ENCODE data around the gene OS9.

The OS9 gene

GRCh38 chr12:57751788-57752667 lies 58.1 kb downstream of the OS9 start, which contains the start of gene CDK4:
TSS of gene CDK4 (minus strand) at chr12:57752310. CDS start at chr12:57751717, 593 bp downstream.
- DNase-seq (ENCODE audit: low read depth): peak; percentile 97

GRCh38 chr12:57752668-57753000 lies 58.7 kb downstream of the OS9 start:
- DNase-seq (ENCODE audit: low read depth): no peak

DNA sequence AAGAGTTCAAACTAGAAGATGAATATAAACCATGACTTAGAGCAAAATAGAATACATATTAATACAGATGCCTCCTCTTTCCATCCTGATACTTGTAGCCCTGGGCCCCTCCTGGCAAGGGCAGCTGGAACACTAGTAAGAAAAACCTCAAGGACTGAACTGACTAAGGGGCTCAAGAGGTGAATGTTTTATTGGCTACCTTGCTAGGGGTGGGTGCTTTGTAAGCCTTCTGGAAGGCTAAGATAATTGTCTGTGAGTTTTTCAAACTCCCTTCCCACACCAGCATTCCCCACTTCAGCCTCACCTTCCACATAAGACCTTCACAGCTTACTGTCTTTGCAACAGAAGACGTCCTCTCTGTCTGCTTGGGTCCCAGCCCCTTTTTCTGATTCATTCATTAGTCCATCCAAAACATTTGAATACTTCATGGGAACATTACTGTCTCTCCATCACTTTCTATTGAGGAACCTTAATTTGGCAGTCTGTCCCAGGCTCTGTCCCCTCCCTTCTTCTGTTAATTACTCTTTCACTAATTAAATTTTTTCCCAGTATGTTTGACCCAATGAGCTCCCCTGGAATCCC lies 59.9 kb downstream of the OS9 start:
- DNase-seq (ENCODE audit: low read depth): no peak

GRCh38 chr12:57754411-57755193 lies 60.7 kb downstream of the OS9 start, which contains the start of gene MARCHF9:
TSS of gene MARCHF9 (plus strand) at chr12:57755103. CDS start at chr12:57755529, 426 bp downstream.
- DNase-seq (ENCODE audit: low read depth): peak; percentile 69

GRCh38 chr12:57755194-57755453 lies 61.2 kb downstream of the OS9 start:
- DNase-seq (ENCODE audit: low read depth): no peak

- DNase-seq (ENCODE audit: low read depth): no peak
These were observed 61.8 kb downstream of the OS9 start for GRCh38 chr12:57755454-57756372.

DNA sequence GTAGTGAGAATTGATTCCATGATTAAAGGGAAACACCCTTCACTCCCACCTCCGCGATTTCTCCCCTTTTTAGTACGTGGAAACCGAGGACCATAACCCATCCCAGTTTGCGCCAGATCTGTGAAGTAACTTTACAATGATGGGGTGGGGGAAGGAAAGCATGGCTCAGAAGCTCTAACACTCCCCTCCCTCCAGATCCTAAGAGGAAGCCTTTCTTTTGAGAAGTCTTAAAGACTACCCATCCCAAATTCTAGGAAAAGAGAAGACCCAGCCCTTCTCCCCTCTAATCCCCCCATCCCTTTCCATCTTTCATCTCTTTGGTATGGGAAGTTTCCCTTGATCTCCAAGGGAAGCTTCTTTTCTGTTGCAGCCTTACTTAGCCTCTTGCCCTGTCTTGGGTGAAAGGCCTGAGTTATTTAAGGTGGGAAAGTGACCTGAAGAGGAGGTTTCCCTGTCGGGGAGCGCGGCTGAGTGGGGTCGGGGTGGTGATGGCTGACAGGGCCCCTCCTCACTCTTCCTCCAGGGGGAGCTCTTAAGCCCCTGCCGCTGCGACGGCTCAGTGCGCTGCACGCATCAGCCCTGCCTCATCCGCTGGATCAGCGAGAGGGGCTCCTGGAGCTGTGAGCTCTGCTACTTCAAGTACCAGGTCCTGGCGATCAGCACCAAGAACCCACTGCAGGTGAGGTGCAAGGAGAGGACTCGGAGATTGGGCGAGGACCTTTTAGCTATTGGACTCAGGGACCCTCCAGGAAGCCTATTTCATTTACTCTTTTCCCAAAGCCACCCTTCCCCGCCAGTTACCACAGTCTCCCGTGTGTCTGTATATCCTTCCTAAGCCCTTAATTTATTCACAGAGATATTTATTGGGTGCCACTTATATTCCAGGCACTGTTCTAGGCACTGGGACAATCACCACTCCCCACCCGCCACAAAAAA lies 62.7 kb downstream of the OS9 start:
- DNase-seq (ENCODE audit: low read depth): no peak

DNA sequence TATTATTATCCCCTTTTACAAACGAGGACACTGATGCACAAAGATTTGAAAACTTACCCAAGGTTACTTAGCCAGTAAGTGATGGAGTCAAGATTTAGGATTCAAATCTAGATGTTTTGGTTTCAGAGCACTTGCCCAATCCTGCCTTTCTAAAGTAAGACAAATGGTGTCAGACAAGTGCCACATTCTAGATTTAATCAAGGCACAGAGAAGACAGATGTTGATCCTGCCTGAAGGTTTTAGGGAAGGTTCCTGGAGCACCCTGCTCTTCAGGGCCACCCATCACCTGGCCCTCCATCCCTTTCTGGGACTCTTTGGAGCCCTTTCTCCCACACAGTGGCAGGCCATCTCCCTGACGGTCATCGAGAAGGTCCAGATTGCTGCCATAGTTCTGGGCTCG lies 63.8 kb downstream of the OS9 start:
- DNase-seq (ENCODE audit: low read depth): no peak

DNA sequence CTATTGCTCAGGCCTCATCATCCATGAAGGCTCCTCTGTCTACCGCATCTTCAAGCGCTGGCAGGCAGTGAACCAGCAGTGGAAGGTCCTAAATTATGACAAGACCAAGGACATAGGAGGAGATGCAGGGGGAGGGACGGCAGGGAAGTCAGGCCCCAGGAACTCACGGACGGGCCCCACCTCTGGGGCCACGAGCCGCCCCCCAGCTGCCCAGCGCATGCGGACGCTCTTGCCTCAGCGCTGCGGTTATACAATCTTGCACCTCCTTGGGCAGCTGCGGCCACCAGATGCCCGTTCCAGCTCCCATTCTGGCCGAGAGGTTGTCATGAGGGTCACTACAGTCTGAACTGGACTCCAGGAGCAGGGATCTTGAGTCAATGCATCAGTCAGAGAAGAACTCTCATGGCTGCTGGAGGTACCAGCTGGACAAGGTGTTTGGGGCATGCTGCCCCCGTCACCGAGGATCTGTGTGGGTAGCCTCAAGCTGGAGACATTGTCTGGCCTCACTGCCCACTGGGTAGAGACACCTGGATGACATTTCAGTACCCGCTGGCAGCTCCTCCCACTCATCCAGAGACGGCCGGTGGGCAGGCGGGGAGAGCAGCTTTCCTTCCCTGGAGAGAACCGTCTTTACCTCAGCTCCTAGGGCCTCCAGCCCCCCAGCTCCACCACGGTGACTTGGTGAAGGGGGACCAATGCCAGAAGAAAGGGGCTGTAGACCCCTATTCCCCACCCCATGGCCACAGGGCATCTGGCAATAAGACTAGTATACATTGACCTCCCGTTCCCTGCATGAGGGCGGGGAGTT lies 64.8 kb downstream of the OS9 start:
- DNase-seq (ENCODE audit: low read depth): no peak

DNA sequence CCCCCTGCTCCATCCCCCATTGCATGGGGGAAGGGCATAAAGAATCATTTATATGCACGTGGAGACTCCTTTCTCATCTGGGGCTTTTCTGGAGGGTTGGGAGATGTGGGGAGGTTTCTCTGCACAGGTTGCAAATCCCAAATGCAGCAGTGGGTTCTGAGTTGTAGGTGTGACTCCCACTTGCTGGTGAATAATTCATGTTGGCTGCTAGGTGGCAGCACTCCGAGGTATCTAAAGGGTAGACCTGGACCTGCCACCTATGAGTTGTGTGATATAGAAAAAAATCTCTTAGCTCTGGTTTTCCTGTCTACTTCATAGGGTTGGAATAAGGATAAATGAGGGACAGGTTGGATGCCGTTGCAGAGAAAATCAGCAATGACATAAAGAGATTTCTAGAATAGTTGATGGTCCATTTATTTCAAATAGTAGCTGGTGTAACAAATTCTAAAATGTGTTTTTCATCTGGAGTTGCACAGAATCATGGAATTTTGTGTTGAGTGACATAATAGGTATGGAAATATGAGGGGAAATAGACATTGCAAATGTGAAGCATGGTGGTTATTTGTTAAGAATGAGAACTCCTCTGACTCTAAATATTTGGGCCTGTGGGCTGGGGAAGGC lies 65.5 kb downstream of the OS9 start:
- no peak for DNase-seq (ENCODE audit: low read depth)

- no peak for DNase-seq (ENCODE audit: low read depth)
These were observed 66.5 kb downstream of the OS9 start for GRCh38 chr12:57760347-57760982.

DNA sequence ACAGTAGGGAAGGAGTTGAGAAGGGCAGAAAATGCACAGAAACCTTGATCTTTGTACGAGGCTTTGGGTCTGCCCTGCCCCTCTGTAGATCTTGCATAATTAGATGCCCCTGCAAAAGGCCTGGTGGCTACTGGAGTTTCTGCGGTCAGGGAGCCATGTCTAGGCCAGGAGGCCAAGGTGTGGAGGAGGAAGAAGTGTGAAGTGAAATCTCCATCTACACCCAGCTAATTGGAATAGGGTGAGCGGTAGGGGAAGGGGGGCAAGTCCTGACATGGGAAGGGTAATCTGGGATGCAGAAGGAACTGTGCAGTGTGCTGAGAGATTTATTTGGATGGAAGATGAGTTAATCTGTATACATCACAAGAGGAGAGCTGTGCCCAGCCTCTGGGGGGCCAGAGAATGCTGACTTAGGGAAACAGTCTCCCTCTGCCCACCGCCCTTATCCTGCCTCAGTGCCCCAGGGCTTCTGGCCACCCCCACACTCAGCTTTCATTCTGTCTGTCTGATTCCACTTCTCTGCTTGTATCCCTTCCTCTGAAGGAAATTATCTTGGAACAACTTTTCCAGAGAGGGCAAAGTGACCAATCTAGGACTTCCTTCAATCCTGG lies 67.6 kb downstream of the OS9 start:
- DNase-seq (ENCODE audit: low read depth): no peak

GRCh38 chr12:57762463-57762862 lies 68.5 kb downstream of the OS9 start:
- DNase-seq (ENCODE audit: low read depth): no peak

- no peak for DNase-seq (ENCODE audit: low read depth)
These were observed 70.1 kb downstream of the OS9 start for GRCh38 chr12:57763881-57764661.

DNA sequence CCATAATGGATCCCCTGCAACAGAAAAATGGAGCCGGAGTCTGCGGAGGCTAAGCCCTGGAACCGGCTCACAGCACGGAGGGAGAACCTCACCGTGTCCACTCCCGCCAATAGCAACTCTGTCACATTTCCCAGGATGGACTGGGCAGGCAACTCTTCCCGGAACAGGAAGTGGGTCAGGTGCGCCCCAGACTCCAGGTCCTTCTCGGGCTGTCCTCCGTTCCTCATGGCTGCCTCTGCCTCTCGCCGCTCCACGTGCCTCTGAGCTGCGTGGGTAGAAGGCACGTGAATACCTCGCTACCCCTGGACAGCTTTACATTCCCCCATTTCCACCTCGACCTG lies 70.7 kb downstream of the OS9 start:
- DNase-seq (ENCODE audit: low read depth): no peak

DNA sequence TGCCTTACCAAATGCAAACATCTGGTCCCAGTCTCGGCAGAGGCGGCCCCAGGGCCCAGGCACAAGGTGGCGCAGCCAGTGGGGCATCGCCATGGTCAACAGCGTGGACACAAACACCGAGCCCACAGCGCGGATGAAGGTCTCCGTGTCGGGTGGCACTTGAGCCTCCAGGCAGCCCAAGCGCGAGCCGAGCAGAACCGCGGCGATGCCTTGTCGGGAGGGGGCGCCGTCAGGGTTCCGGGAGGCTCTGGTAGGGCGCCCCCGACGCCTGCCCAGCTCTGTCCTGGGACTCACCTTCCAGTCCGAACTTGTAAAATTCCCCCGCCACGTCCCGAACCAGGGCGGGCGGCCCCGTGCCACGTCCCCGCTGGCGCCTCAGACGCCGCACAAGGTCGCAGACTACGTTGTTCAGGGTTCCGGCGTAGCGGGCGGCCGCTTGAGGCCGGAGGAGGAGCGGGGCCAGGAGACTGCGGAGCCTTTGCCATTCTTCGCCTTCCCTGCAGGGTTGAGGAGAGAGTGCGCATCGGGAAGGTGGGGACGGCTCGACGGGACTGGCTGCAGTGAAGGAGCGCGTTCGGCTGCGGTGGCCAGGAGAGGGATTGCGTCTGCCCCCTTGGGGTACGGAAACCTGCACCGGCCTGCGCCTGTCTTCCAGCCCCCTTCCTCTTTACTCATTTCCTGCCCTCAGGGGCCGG lies 71.2 kb downstream of the OS9 start:
- DNase-seq (ENCODE audit: low read depth): no peak
